Fibroblast of pulmonary artery (primary cell): ENCODE measurements around the gene WNT2.

ENCODE experiments used
- DNase-seq: peaks from one replicate; pipeline ENCODE4 v3.0.0-alpha.2; 2010; ENCODE audit warnings: low read depth
- H3K4me3 ChIP-seq: replicated peaks from 2 replicates; pipeline ENCODE4 v1.5.1; 2011; ENCODE audit warnings: low read depth, mild to moderate bottlenecking, control low read depth, low read length, moderate library complexity
- CTCF ChIP-seq: IDR thresholded peaks from 2 replicates; pipeline ENCODE4 v1.5.1; 2011; ENCODE audit warnings: mild to moderate bottlenecking, control low read depth, low read length, inconsistent platforms; ENCODE audit errors: missing control alignments

The WNT2 gene

GRCh38 chr7:117347962-117348672 lies 25.3 kb upstream of the WNT2 start:
- no peak for DNase-seq
- no peak for TF ChIP-seq CTCF
- H3K4me3 ChIP-seq: no peak overlapping the region

DNA sequence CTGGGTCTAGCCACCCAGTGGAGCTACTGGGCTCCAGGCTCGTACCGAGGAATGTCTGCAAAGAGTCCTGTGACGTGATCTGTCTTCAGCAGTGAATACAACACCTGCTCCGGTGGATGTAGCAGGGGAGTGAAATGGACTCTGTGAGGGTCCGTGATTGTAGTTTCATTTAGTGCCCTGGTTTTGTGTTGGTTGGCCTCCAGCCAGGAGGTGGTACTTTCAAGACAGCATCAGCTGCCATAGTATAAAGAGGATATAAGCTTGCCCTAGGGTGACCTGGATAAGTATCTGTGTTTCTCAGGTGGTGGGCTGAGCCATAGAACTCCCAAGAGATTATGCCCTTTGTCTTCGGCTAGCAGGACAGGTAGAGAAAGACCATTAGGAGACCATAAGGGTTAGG lies 24.6 kb upstream of the WNT2 start:
- TF ChIP-seq CTCF: no peak
- DNase-seq: no peak
- no peak overlapping the region for H3K4me3 ChIP-seq

DNA sequence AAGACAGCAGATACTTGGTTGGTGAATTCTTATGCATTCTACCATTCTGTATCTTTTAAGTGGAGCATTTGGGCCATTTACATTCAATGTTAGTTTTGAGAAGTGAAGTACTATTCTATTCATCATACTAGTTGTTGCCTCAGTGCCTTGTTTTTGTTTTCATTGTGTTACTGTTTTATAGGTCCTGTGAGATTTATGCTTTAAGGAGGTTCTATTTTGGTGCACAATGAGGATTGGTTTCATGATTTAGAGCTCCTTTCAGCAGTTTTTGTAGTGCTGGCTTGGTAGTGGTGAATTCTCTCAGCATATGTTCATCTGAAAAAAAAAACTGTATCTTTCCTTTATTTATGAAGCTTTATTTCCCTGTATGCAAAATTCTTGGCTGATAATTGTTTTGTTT lies 23.3 kb upstream of the WNT2 start:
- no peak for TF ChIP-seq CTCF
- H3K4me3 ChIP-seq: no peak overlapping the region
- DNase-seq: no peak

DNA sequence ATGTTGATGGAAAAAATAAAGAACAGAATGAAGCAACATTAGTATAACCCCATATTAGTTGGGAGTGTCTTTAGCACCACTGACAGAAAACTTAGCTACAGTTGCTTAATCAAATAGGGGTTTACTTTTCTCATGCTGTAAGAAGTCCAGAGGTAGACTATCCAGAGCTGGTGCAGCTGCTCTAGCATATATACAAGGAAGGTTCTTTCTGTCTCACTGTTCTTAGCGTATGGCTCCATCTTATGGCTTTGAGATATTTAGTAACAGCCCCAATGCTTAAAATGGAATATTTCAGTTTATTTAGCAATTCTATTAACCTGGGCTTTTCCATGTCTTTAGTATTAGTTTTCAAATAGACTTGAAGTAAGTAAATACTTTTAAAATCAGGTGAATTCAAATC lies 15.2 kb upstream of the WNT2 start:
- no peak for TF ChIP-seq CTCF

GRCh38 chr7:117333168-117333567 lies 10.3 kb upstream of the WNT2 start:
- no peak for DNase-seq
- peak; percentile 6 for TF ChIP-seq CTCF

More for the DNA sequence above, 15.2 kb upstream of the WNT2 start:
- peak; percentile 11 for DNase-seq
- no peak overlapping the region for H3K4me3 ChIP-seq

DNA sequence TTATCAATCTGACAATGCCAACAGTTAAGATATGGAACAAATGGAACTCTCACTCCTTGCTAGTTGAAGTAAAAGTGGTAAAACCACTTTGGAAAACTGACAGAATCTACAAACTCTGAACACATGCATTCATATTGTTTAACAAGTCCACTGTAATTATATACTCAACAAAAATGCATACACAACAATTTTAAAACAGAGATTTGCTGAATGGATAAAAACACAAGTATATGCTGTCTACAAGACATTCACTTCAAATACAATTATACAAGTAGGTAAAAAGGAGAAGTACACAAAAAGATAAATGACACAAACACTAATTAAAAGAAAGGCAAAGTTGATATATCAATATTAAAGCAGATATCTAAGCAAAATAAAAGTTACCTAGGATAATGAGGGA lies 9.2 kb upstream of the WNT2 start:
- no peak for DNase-seq
- H3K4me3 ChIP-seq: no peak overlapping the region
- no peak for TF ChIP-seq CTCF

More at GRCh38 chr7:117333168-117333567, 10.3 kb upstream of the WNT2 start:
- no peak overlapping the region for H3K4me3 ChIP-seq

DNA sequence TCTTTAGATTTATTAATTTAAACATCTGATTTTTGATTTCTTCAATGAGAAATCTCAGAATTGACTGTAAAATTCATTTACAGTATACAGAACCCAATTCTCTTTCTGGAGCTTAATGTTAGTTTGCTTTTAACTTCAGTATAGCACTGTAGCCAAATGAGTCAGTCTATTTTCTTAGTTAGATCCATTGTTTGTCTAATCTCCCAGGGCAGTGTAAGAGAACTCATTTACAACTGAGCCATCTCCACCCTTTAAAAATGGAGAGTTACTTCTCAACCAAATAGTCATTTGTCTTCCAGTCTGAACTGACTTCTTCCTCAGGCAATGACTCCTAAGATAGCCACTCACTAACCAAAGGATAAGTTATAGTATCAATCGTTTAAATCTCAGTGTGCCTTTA lies 3.0 kb upstream of the WNT2 start:
- TF ChIP-seq CTCF: no peak
- DNase-seq: peak; percentile 16
- H3K4me3 ChIP-seq: no peak overlapping the region
